Uterus (tissue), 2 donors: ENCODE measurements around the gene ZNF12.

ENCODE experiments used
- POLR2A ChIP-seq, 2 donors: fragments of 450-650 bp; IDR thresholded peaks; one replicate each; pipeline ENCODE4 v1.6.1; 2016; ENCODE audit warnings: antibody characterized with exemption in 2 of 2, mild to moderate bottlenecking in 1 of 2, moderate library complexity in 1 of 2
- TF ChIP-seq, protein P1 (sequence below), 4 experiments: fragments of 200-600 bp in 2 of 4; fragments of 450-650 bp in 2 of 4; sonication (generic) in 2 of 4; IDR thresholded peaks; one replicate each; pipeline ENCODE4 v1.5.1; 2016 to 2019; ENCODE audit warnings: antibody characterized with exemption in 4 of 4, mild to moderate bottlenecking in 2 of 4, moderate library complexity in 1 of 4

DNA sequence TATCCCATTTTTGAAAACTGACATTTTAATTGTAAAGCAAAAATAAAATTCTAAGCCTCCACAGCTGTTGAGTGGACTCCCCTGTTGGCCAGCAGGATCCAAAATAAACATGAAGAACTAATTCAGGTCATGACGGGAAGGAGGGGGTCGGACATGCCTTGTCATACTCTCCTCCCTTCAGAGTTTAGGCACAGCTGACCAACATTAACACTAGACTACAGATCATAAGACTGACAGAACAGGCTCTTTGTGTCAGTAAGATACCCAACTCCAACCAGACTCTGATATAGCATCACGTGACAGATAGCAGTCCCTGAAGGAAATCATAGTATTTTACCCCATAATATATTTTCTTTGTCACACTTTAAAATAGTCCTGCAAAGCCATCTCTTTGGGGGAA is 20.9 kb upstream of the ZNF12 start:
- TF ChIP-seq, protein P1, sequence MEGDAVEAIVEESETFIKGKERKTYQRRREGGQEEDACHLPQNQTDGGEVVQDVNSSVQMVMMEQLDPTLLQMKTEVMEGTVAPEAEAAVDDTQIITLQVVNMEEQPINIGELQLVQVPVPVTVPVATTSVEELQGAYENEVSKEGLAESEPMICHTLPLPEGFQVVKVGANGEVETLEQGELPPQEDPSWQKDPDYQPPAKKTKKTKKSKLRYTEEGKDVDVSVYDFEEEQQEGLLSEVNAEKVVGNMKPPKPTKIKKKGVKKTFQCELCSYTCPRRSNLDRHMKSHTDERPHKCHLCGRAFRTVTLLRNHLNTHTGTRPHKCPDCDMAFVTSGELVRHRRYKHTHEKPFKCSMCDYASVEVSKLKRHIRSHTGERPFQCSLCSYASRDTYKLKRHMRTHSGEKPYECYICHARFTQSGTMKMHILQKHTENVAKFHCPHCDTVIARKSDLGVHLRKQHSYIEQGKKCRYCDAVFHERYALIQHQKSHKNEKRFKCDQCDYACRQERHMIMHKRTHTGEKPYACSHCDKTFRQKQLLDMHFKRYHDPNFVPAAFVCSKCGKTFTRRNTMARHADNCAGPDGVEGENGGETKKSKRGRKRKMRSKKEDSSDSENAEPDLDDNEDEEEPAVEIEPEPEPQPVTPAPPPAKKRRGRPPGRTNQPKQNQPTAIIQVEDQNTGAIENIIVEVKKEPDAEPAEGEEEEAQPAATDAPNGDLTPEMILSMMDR (IDR thresholded peaks at IDR 0.05), result no peak
- no peak for TF ChIP-seq POLR2A (IDR thresholded peaks at IDR 0.05)
